ENCODE results near the gene APBA2. TPM values are rescaled to one million over a fixed set of nuclear protein-coding genes. Genes with fewer than 3 reads are reported as not detected.
"Not testable (repeated sequence)": the region's sequence is repeated elsewhere in the genome, so short reads cannot be mapped to it uniquely, and the experiment has no call there.

APBA2 gene
- polyA plus RNA-seq, 4 donors = 0.67 to 3.2 (median 1.8) TPM

DNA sequence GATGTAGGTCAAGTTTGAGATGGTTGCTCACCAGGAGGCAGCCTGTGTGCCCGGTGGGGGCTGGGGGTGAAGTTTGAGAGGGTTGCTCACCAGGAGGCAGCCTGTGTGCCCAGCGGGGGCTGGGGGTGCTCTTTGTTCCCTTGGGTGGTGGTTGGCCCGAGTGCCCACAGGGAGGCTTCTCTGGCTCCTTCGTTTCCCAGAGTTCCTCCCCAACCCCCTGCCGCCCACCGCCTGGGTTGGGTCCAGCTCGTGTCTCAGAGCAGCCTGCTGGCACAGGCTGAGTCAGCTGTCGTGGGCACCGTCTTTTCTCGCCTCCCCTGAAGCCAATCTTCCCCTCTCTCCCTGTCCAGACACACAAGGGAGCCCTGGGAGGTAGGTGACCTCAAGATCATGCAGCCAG is 3.1 kb downstream of the APBA2 start:
- H3K4me1 ChIP-seq (ENCODE audit: control insufficient read depth in 3 of 3, insufficient read depth in 2 of 3, low read depth in 1 of 3, low read length in 2 of 3) = no peaks in the 10 kb centered on the region
- no peak for DNase-seq
- peaks cover 0 to 23% (median 7%) of the 10 kb centered on the region in 3 donors for H3K27me3 ChIP-seq (ENCODE audit: control insufficient read depth in 3 of 3, insufficient read depth in 3 of 3, low read length in 3 of 3)
- FAIRE-seq = no peak
- no peak overlapping the region for H3K4me3 ChIP-seq (ENCODE audit: low read depth in 1 of 3, low read length in 3 of 3)
- H3K9me3 ChIP-seq (ENCODE audit: control insufficient read depth in 2 of 2, insufficient read depth in 1 of 2, low read depth in 1 of 2, low read length in 1 of 2) = no peaks in the 10 kb centered on the region
- H3K36me3 ChIP-seq (ENCODE audit: control insufficient read depth in 3 of 3, insufficient read depth in 2 of 3, low read depth in 1 of 3, low read length in 3 of 3) = no peaks in the 10 kb centered on the region
- no peak overlapping the region for H3K27ac ChIP-seq (ENCODE audit: low read depth in 1 of 3, low read length in 2 of 3)
- WGBS, 3 donors = 68 to 87% (median 76%) methylated on average over 9 to 10 of the region's 10 CpGs

DNA sequence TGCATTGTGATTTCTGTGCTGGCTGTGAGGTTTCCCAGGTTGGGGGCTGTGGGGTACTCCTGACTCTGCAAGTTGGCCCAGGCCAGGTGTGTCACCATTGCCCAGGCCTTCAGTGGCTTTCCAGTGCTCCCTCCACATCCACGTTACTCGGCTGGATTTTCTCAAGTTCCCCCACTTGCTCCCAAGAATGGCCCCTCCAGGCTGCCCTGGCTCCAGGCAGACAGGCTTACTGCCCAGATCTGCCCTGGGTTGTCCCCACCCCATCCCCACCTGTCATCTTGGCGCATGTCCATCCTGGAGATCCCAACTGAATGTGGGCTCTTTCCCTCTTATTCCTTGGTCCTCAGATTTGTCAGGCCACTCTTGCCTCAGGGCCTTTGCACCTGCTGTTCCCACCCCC is 3.6 kb downstream of the APBA2 start:
- FAIRE-seq (no peak), DNase-seq (no peak)
- WGBS, 3 donors = 91 to 99% (median 93%) methylated on average over 3 of the region's 3 CpGs
- Histone ChIP-seq H3K36me3 (ENCODE audit: control insufficient read depth in 3 of 3, insufficient read depth in 2 of 3, low read depth in 1 of 3, low read length in 3 of 3) (no peaks in the 10 kb centered on the region), H3K4me1 (ENCODE audit: control insufficient read depth in 3 of 3, insufficient read depth in 2 of 3, low read depth in 1 of 3, low read length in 2 of 3) (no peaks in the 10 kb centered on the region), H3K9me3 (ENCODE audit: control insufficient read depth in 2 of 2, insufficient read depth in 1 of 2, low read depth in 1 of 2, low read length in 1 of 2) (no peaks in the 10 kb centered on the region), H3K27me3 (ENCODE audit: control insufficient read depth in 3 of 3, insufficient read depth in 3 of 3, low read length in 3 of 3) (peaks cover 0 to 23% (median 7%) of the 10 kb centered on the region in 3 donors), H3K27ac (ENCODE audit: low read depth in 1 of 3, low read length in 2 of 3) (peak overlapping the region in 1 of 3 donors; percentile 45), H3K4me3 (ENCODE audit: low read depth in 1 of 3, low read length in 3 of 3) (no peak overlapping the region)

DNA sequence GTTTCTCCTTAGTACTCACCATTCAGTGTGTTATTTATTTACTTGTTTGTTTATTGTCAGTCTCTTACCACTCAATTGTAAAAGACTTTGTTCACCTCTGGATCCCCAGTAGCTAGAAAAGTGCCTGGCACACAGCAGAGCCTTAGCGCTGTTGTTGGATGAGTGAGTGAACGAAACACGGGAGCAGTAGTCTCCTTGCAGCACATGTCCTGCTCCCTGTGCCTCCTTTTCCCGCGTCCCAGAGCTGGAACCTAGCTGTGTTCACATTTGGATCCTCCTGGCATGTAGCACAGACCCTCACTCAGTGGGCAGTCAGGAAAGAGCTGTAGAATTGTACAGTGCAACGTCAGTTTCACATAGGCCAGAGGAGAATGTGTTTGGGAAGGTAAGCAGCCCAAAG is 4.1 kb downstream of the APBA2 start:
- not testable (repeated sequence) for DNase-seq; H3K4me1 ChIP-seq (ENCODE audit: control insufficient read depth in 3 of 3, insufficient read depth in 2 of 3, low read depth in 1 of 3, low read length in 2 of 3); H3K36me3 ChIP-seq (ENCODE audit: control insufficient read depth in 3 of 3, insufficient read depth in 2 of 3, low read depth in 1 of 3, low read length in 3 of 3); FAIRE-seq; H3K4me3 ChIP-seq (ENCODE audit: low read depth in 1 of 3, low read length in 3 of 3); H3K9me3 ChIP-seq (ENCODE audit: control insufficient read depth in 2 of 2, insufficient read depth in 1 of 2, low read depth in 1 of 2, low read length in 1 of 2)
- H3K27ac ChIP-seq (ENCODE audit: low read depth in 1 of 3, low read length in 2 of 3) = peak overlapping the region in 1 of 3 donors; percentile 41
- peaks cover 0 to 17% (median 7%) of the 10 kb centered on the region in 3 donors for H3K27me3 ChIP-seq (ENCODE audit: control insufficient read depth in 3 of 3, insufficient read depth in 3 of 3, low read length in 3 of 3)
- WGBS, 3 donors = 80 to 96% (median 89%) methylated on average over 6 of the region's 6 CpGs

DNA sequence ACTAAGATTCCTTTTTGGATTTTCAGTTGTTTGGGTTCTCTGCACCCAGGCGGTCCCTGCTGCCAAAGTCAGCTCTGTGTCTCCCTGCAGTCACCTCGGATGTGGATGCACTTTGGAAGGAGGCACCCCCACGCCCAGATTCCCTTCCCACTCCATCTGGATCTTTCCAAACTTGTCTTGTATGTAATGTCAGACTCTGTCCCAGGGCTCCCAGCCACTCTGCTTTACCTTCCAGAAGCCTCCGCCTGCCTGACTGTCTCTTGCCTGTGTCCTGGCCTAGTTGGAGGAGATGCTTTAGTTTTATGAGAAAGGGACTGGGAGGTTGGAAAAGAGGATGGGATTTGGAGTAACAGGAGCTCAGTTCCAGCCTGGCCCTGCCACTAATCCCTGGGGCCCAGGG is 4.5 kb downstream of the APBA2 start:
- H3K4me3 ChIP-seq (ENCODE audit: low read depth in 1 of 3, low read length in 3 of 3); FAIRE-seq; H3K4me1 ChIP-seq (ENCODE audit: control insufficient read depth in 3 of 3, insufficient read depth in 2 of 3, low read depth in 1 of 3, low read length in 2 of 3); H3K36me3 ChIP-seq (ENCODE audit: control insufficient read depth in 3 of 3, insufficient read depth in 2 of 3, low read depth in 1 of 3, low read length in 3 of 3); H3K9me3 ChIP-seq (ENCODE audit: control insufficient read depth in 2 of 2, insufficient read depth in 1 of 2, low read depth in 1 of 2, low read length in 1 of 2); DNase-seq: not testable (repeated sequence)
- peaks cover 0 to 13% (median 7%) of the 10 kb centered on the region in 3 donors for H3K27me3 ChIP-seq (ENCODE audit: control insufficient read depth in 3 of 3, insufficient read depth in 3 of 3, low read length in 3 of 3)
- peak overlapping the region in 1 of 3 donors; percentile 41 for H3K27ac ChIP-seq (ENCODE audit: low read depth in 1 of 3, low read length in 2 of 3)
- 70 to 86% (median 78%) methylated on average over 4 of the region's 4 CpGs for WGBS, 3 donors

DNA sequence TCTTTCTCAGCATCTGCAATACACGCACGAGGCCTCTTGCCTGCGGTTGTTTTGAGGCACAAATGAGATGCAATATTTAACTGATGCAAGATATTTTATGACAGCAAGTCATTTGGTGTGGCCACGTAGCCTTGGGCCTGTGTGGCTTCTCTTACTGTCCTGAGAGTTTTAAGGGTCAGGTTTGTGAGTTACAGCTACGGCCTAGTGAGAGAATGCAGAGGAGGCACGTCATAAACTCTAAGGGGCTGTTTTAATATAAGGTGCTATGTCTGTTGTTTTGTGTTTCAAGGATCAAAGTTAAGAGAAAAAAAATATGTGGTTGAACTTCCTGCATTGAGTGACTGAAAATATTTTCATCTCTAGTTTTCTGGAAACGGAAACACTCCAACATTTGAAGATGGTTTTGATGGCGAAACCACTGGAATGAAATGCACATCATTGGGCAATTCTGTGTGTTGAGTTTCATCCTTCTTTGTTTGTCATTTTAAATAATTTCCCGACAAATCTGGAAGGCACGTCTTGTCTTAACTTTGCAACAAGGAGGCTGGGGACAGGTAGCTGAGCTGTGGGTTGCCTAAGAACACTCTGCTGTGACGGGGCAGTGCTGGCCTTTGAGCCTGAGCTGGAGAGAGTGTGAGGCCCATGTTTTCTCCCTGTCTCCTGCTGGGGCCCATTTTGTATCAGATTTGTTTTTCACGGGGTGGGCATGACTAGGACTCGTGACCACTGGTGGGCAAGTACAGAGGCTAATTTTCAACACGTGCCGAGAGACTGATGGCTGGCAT is 5.1 kb downstream of the APBA2 start:
- peak overlapping the region in 1 of 3 donors; percentile 41 for H3K27ac ChIP-seq (ENCODE audit: low read depth in 1 of 3, low read length in 2 of 3)
- H3K4me3 ChIP-seq (ENCODE audit: low read depth in 1 of 3, low read length in 3 of 3) = no peak overlapping the region
- no peaks in the 10 kb centered on the region for H3K36me3 ChIP-seq (ENCODE audit: control insufficient read depth in 3 of 3, insufficient read depth in 2 of 3, low read depth in 1 of 3, low read length in 3 of 3)
- WGBS, 3 donors = 70 to 78% (median 72%) methylated on average over 15 of the region's 15 CpGs
- H3K4me1 ChIP-seq (ENCODE audit: control insufficient read depth in 3 of 3, insufficient read depth in 2 of 3, low read depth in 1 of 3, low read length in 2 of 3) = no peaks in the 10 kb centered on the region
- no peak for DNase-seq
- peaks cover 0 to 12% (median 7%) of the 10 kb centered on the region in 3 donors for H3K27me3 ChIP-seq (ENCODE audit: control insufficient read depth in 3 of 3, insufficient read depth in 3 of 3, low read length in 3 of 3)
- no peak for FAIRE-seq
- no peaks in the 10 kb centered on the region for H3K9me3 ChIP-seq (ENCODE audit: control insufficient read depth in 2 of 2, insufficient read depth in 1 of 2, low read depth in 1 of 2, low read length in 1 of 2)

DNA sequence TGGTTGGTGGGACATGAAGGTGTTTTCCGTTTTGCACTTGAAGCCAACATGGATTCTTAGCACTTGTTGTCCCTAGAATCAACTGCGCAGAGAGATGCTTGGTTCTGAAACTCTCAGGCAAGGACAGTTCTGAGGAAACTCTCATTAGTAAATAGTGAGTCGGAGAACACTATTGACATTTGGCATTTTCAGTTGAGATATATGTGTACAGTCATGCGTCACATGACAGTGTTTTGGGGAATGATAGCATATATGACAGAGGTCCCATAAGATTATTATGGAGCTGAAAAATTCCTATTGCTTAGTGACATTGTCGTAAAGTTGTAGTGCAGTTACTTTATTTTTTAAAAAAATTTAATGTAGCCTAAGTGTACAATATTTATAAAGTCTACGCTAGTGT is 5.8 kb downstream of the APBA2 start:
- Histone ChIP-seq H3K36me3 (ENCODE audit: control insufficient read depth in 3 of 3, insufficient read depth in 2 of 3, low read depth in 1 of 3, low read length in 3 of 3) (no peaks in the 10 kb centered on the region), H3K27ac (ENCODE audit: low read depth in 1 of 3, low read length in 2 of 3) (no peak overlapping the region), H3K4me1 (ENCODE audit: control insufficient read depth in 3 of 3, insufficient read depth in 2 of 3, low read depth in 1 of 3, low read length in 2 of 3) (no peaks in the 10 kb centered on the region), H3K27me3 (ENCODE audit: control insufficient read depth in 3 of 3, insufficient read depth in 3 of 3, low read length in 3 of 3) (peaks cover 0 to 10% (median 2%) of the 10 kb centered on the region in 3 donors), H3K9me3 (ENCODE audit: control insufficient read depth in 2 of 2, insufficient read depth in 1 of 2, low read depth in 1 of 2, low read length in 1 of 2) (no peaks in the 10 kb centered on the region), H3K4me3 (ENCODE audit: low read depth in 1 of 3, low read length in 3 of 3) (no peak overlapping the region)
- no peak for DNase-seq
- FAIRE-seq = no peak
- 86 to 91% (median 86%) methylated on average over 6 of the region's 6 CpGs for WGBS, 3 donors

DNA sequence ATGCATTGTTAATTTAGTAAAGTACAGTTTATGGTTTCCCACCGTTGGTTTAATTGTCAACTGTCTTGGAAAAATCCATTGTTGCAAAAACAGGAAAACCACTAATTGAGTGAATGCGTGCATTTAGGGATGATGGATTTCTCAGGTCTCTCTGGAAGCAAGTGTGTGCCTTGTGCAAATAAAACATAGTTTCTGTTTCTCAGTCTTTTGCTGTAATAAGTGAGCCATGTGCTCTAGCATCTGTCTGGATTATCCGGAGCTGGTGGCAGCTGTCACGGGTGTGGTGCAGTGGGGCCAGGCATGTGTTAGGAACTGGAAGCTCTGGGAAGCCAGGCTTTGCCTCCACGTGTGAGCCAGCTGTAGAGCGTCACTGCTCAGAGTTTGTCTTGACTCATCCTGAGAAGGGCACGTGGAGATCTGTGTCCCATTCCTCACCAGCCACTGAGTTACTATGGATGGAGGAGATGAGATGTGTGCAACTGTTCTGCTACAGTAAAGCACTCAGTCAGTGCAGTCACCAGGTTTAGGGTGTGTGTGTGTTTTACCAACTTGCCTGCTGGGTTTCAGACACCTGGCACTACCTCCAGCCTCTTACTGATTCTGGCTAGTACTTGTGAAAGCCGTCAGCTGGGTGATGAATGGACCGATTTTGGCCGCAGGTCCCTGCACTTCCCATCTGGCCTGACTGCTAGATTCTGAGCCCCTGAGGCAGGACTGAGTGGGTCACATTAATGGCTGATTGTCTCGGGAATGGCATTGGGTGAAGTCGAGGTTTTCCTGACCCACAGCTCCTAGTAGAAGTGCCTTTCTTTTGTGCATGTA is 7.2 kb downstream of the APBA2 start:
- DNase-seq (no peak), FAIRE-seq (no peak)
- Histone ChIP-seq H3K9me3 (ENCODE audit: control insufficient read depth in 2 of 2, insufficient read depth in 1 of 2, low read depth in 1 of 2, low read length in 1 of 2) (no peaks in the 10 kb centered on the region), H3K27me3 (ENCODE audit: control insufficient read depth in 3 of 3, insufficient read depth in 3 of 3, low read length in 3 of 3) (no peaks in the 10 kb centered on the region), H3K4me3 (ENCODE audit: low read depth in 1 of 3, low read length in 3 of 3) (no peak overlapping the region), H3K36me3 (ENCODE audit: control insufficient read depth in 3 of 3, insufficient read depth in 2 of 3, low read depth in 1 of 3, low read length in 3 of 3) (no peaks in the 10 kb centered on the region), H3K27ac (ENCODE audit: low read depth in 1 of 3, low read length in 2 of 3) (no peak overlapping the region), H3K4me1 (ENCODE audit: control insufficient read depth in 3 of 3, insufficient read depth in 2 of 3, low read depth in 1 of 3, low read length in 2 of 3) (no peaks in the 10 kb centered on the region)
- WGBS, 3 donors = 56 to 67% (median 57%) methylated on average over 12 of the region's 12 CpGs

DNA sequence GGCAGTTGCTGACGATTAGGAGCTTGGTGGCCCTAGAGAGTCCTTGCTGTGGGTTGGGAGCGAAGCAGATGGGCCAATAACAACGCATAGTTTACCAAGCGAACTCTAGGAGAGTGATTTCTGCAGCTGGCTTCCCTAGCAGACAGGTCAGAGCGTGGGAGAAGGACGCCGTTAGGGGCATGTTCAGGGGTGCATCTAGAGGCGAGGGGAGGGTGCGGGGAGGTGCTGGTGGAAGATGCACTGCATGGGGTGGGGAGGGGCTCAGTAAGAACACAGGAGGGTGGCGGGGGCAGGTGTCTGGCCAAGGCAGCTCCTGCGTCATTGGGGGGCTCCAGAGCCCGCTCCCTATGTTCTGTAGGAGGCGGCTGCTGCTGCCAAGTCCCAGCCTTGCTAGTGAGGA is 8.9 kb downstream of the APBA2 start:
- 82 to 92% (median 88%) methylated on average over 13 of the region's 13 CpGs for WGBS, 3 donors

More for the DNA sequence above, 8.9 kb downstream of the APBA2 start:
- no peaks in the 10 kb centered on the region for H3K27me3 ChIP-seq (ENCODE audit: control insufficient read depth in 3 of 3, insufficient read depth in 3 of 3, low read length in 3 of 3)
- FAIRE-seq (no peak), DNase-seq (no peak)
- no peaks in the 10 kb centered on the region for H3K4me1 ChIP-seq (ENCODE audit: control insufficient read depth in 3 of 3, insufficient read depth in 2 of 3, low read depth in 1 of 3, low read length in 2 of 3)
- H3K9me3 ChIP-seq (ENCODE audit: control insufficient read depth in 2 of 2, insufficient read depth in 1 of 2, low read depth in 1 of 2, low read length in 1 of 2) = no peaks in the 10 kb centered on the region
- no peak overlapping the region for H3K27ac ChIP-seq (ENCODE audit: low read depth in 1 of 3, low read length in 2 of 3)
- H3K4me3 ChIP-seq (ENCODE audit: low read depth in 1 of 3, low read length in 3 of 3) = no peak overlapping the region
- H3K36me3 ChIP-seq (ENCODE audit: control insufficient read depth in 3 of 3, insufficient read depth in 2 of 3, low read depth in 1 of 3, low read length in 3 of 3) = no peaks in the 10 kb centered on the region

Measured in small intestine (tissue), 7 donors.